AG09319 (cell line): ENCODE measurements around the gene TMX3.

ENCODE experiments used
- DNase-seq: peaks from one replicate; pipeline ENCODE4 v3.0.0-alpha.2; 2010; ENCODE audit warnings: low read depth; ENCODE audit errors: extremely low read depth
- TF ChIP-seq, protein P1 (sequence below): IDR thresholded peaks from 2 replicates; pipeline ENCODE4 v1.5.1; 2011; ENCODE audit warnings: low read depth, mild to moderate bottlenecking, inconsistent platforms, low read length, moderate library complexity

Gene TMX3

DNA sequence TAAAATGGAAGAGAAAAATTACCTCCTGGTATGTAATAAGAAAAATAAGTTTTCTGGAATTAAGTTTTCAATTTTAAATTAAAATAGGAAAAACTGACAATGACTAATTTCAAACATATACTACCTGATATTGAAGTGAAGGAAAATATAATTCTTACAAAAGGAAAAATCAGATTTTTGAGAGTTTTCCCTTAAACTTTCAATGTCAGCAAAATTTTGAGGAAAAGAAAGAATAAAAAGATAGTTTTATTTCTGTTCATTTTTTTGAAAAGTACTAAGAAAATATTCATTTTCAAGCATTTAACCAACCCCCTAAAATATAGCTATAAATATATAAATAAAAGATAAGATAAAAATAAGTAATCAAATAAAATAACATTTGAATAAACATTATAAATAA is 87.1 kb downstream of the TMX3 start:
- TF ChIP-seq, protein P1, sequence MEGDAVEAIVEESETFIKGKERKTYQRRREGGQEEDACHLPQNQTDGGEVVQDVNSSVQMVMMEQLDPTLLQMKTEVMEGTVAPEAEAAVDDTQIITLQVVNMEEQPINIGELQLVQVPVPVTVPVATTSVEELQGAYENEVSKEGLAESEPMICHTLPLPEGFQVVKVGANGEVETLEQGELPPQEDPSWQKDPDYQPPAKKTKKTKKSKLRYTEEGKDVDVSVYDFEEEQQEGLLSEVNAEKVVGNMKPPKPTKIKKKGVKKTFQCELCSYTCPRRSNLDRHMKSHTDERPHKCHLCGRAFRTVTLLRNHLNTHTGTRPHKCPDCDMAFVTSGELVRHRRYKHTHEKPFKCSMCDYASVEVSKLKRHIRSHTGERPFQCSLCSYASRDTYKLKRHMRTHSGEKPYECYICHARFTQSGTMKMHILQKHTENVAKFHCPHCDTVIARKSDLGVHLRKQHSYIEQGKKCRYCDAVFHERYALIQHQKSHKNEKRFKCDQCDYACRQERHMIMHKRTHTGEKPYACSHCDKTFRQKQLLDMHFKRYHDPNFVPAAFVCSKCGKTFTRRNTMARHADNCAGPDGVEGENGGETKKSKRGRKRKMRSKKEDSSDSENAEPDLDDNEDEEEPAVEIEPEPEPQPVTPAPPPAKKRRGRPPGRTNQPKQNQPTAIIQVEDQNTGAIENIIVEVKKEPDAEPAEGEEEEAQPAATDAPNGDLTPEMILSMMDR, result no peak
- no peak for DNase-seq
